ENCODE data around the gene CNFN.

GRCh38 chr19:42396381-42397262 lies 6.5 kb upstream of the CNFN start:
- TF ChIP-seq CTCF (IDR thresholded peaks at IDR 0.05; ENCODE audit: low read depth, low read length) (no peak), EZH2phosphoT487 (IDR thresholded peaks at IDR 0.05; ENCODE audit: low read depth) (no peak)

All from OCI-LY3 (cell line).